ENCODE results near the gene ARMC2. TPM values are rescaled to one million over a fixed set of nuclear protein-coding genes. Genes with fewer than 3 reads are reported as not detected.

Gene ARMC2, protein sequence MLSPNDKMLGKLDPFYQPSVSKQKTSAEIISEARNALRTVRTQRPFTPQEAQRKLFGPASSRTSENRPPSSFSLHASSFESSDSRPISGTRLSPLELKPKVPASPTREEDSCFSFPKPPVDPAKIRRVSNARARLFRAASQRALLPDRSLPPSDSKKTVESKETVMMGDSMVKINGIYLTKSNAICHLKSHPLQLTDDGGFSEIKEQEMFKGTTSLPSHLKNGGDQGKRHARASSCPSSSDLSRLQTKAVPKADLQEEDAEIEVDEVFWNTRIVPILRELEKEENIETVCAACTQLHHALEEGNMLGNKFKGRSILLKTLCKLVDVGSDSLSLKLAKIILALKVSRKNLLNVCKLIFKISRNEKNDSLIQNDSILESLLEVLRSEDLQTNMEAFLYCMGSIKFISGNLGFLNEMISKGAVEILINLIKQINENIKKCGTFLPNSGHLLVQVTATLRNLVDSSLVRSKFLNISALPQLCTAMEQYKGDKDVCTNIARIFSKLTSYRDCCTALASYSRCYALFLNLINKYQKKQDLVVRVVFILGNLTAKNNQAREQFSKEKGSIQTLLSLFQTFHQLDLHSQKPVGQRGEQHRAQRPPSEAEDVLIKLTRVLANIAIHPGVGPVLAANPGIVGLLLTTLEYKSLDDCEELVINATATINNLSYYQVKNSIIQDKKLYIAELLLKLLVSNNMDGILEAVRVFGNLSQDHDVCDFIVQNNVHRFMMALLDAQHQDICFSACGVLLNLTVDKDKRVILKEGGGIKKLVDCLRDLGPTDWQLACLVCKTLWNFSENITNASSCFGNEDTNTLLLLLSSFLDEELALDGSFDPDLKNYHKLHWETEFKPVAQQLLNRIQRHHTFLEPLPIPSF
- total RNA-seq: 10 to 100 TPM in 1 of 2 experiments, 1 to 10 TPM in 1; 10.0 to 10.2 TPM

DNA sequence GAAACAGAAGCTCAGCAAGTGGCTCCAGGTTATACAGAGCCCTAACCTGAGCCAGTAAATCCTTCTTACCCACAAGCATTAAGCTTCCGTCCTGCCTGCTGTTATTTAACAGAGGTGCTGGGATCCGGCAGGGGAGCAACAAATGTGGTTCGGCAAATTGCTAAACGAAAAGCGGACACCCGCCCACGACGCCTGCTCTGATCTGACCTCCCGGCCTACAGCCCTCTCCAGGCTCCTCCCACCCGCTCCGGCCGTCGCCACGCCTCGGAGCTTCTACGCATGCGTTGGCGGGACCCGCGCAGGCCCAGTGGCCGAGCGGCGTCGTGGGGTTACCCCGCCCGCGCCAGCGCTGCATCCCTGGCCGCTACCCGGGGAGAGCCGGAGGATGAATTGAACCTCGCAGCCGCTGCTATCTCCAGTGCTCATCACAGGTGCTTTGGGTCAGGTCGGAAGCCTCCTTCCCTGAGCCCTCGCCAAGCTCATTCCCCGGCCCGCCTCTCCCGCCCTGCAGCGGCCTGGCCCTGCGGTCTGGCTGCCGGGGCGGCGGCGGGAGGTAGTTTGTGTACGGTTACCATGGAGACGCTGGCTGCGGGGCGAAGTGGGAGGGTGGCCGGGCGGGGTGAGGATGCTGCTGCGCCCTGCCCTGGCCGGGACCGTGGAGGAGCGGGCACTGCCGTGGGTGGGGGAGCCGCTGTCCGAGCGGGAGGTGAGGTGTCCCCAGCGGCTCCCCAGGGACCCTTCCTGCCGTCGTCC, at the start of gene ARMC2:
TSS of gene ARMC2 (plus strand) at position 307 of the 753 bp plus-strand sequence. CDS start 5,846 bp downstream, outside the sequence.
- H3K27me3 Mint-ChIP-seq: peaks cover 10% of the 10 kb centered on the region
- no peaks in the 10 kb centered on the region for H3K9me3 Mint-ChIP-seq
- peaks cover 24% of the 10 kb centered on the region for H3K4me1 Mint-ChIP-seq
- H3K36me3 Mint-ChIP-seq (ENCODE audit: low read depth): peaks cover 5% of the 10 kb centered on the region
- H3K27ac Mint-ChIP-seq: peak within 1 kb of the TSS; percentile 80
- CTCF ChIA-PET: interaction anchor here (0.6 to 4.9 kb wide), 10 partner anchors 9 to 1585 kb away, joined by 3 to 17 read pairs (median 4); no protein-coding TSS in a partner anchor
- POLR2A ChIA-PET: no interaction called here
- peak within 1 kb of the TSS; percentile 82 for H3K4me3 Mint-ChIP-seq
- peak; percentile 81 for DNase-seq

DNA sequence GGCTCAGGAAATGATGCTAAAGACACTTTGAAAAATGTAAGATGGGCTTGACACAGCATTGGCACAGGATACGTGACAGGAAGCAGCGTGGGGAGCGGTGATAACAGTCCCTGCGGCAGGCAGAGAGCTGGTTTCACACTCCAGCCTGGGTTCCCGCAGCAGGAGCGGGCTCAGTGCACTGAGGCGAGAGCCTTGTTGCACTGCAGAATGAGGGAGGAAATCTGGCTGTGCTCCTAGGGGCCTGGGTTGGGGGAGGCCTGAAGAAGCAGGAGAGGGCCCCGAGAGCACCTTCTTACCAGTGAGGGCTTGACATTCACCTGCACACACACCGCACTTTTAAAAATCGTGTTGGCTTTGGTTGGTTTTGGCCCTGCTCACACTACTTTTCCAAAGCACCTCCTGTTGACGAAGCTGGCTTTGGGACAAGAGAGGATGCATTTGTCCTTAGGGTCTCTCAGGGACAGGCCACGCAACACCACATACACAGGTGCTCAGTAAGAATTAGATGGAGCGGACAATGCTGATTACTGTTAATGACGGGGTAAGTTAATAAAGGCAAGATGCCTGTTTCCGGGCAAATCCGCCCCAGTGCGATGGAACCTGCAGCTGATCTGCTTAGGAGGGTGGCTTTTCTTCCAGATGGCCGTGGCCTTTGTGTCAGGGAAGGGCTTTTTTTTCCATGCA, 49.4 kb upstream of the ARMC2 start:
- Mint-ChIP-seq H3K4me3 (peak overlapping the region; percentile 40), H3K27ac (peak overlapping the region; percentile 91), H3K9me3 (no peaks in the 10 kb centered on the region), H3K36me3 (ENCODE audit: low read depth) (no peaks in the 10 kb centered on the region), H3K27me3 (no peaks in the 10 kb centered on the region), H3K4me1 (peaks cover 41% of the 10 kb centered on the region)
- POLR2A ChIA-PET: no interaction called here
- CTCF ChIA-PET: interaction anchor here (0.6 to 1.7 kb wide), 4 partner anchors 11 to 89 kb away, joined by 3 to 11 read pairs (median 3); no protein-coding TSS in a partner anchor
- peak; percentile 73 for DNase-seq

DNA sequence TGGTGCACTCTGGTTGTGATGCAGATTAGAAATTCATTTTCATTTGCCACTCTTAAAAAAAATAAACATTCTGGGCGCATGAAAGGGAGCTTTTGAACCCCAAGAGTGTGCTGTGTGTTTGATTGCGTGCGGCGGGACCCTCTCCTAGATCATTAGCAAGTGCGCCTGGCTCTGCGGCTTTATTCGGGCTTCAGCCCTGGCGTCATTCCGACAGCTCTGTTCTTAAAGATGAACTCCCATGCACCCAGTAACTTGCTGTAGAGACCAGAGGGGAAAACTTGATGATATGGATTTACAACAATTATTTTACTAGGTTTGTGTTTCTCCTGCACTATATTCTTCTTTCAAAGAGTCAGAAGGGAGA, 48.9 kb upstream of the ARMC2 start:
- no peaks in the 10 kb centered on the region for H3K27me3 Mint-ChIP-seq
- H3K36me3 Mint-ChIP-seq (ENCODE audit: low read depth): no peaks in the 10 kb centered on the region
- ChIA-PET CTCF (interaction anchor here (1.0 kb wide), 1 partner anchor 11 kb away, joined by 3 read pairs; no protein-coding TSS in a partner anchor), POLR2A (no interaction called here)
- peak overlapping the region; percentile 91 for H3K27ac Mint-ChIP-seq
- H3K4me1 Mint-ChIP-seq: peaks cover 41% of the 10 kb centered on the region
- no peak overlapping the region for H3K4me3 Mint-ChIP-seq
- DNase-seq: no peak
- no peaks in the 10 kb centered on the region for H3K9me3 Mint-ChIP-seq

DNA sequence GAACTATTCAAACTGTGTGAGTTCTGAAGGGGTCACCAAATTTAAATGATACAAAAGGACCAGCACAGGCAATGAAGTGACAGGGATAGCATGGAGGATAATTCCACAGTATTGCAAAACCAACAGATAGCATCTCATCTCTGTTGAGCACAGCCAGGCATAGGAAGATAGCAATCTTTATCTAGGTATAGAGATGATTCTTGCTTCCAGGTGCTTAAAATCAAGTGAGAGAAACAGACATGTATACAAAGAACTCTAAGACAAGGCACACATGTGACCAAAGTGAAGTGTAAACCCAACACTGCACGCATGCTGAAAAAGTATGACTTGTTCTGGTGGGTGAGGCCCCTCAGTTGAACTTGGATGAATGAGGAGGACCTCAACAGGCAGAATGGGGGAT, 48.4 kb upstream of the ARMC2 start:
- Mint-ChIP-seq H3K9me3 (no peaks in the 10 kb centered on the region), H3K36me3 (ENCODE audit: low read depth) (no peaks in the 10 kb centered on the region), H3K4me3 (no peak overlapping the region), H3K27ac (no peak overlapping the region), H3K4me1 (peaks cover 41% of the 10 kb centered on the region), H3K27me3 (no peaks in the 10 kb centered on the region)
- DNase-seq: no peak
- ChIA-PET CTCF (interaction anchor here (1.0 kb wide), 1 partner anchor 12 kb away, joined by 3 read pairs; no protein-coding TSS in a partner anchor), POLR2A (no interaction called here)

DNA sequence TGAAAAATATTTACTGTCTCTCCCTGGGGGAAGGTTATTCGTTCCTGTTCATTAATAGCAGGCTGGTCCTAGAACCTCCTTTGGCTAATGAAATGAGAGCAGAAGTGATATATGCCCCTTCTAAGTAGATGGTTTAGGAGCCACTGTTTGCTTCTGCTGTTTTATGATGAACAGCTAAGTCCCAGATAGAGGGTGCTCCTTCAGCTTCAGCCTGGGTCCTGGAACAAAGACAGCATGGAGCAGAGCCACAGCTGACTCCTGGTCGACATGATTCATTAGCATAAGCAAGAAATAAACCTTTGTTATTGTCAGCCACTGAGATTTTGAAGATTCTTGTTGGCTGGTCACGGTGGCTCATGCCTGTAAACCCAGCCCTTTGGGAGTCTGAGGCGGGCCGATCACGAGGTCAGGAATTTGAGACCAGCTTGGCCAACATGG, 47.8 kb upstream of the ARMC2 start:
- Mint-ChIP-seq H3K4me1 (peaks cover 44% of the 10 kb centered on the region), H3K36me3 (ENCODE audit: low read depth) (no peaks in the 10 kb centered on the region), H3K27ac (no peak overlapping the region), H3K4me3 (no peak overlapping the region), H3K27me3 (no peaks in the 10 kb centered on the region), H3K9me3 (no peaks in the 10 kb centered on the region)
- CTCF ChIA-PET: interaction anchor here (1.7 kb wide), 1 partner anchor 244 kb away, joined by 4 read pairs; no protein-coding TSS in a partner anchor
- no peak for DNase-seq
- POLR2A ChIA-PET: no interaction called here

DNA sequence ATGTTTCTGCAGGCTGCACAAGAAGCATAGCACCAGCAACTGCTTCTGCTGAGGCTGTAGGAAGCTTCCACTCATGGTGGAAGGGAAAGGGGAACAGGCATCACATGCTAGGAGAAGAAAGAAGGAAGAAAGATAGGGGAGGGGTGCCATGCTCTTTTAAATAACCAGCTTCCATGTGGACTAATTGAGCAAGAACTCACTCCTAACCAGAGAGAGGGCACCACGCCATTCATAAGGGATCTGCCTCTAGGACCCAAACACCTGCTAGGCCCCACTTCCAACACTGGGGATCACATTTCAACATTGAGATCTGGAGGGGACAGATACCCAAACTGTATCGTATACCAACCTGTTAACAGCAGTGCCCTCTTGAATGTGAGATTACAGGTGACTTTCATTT, 46.9 kb upstream of the ARMC2 start:
- Mint-ChIP-seq H3K4me1 (peaks cover 51% of the 10 kb centered on the region), H3K27me3 (peaks cover 2% of the 10 kb centered on the region), H3K4me3 (no peak overlapping the region), H3K36me3 (ENCODE audit: low read depth) (no peaks in the 10 kb centered on the region), H3K27ac (no peak overlapping the region), H3K9me3 (no peaks in the 10 kb centered on the region)
- ChIA-PET POLR2A (no interaction called here), CTCF (interaction anchor here (1.2 to 1.7 kb wide), 2 partner anchors 18 to 245 kb away, joined by 3 to 4 read pairs; no protein-coding TSS in a partner anchor)
- no peak for DNase-seq

DNA sequence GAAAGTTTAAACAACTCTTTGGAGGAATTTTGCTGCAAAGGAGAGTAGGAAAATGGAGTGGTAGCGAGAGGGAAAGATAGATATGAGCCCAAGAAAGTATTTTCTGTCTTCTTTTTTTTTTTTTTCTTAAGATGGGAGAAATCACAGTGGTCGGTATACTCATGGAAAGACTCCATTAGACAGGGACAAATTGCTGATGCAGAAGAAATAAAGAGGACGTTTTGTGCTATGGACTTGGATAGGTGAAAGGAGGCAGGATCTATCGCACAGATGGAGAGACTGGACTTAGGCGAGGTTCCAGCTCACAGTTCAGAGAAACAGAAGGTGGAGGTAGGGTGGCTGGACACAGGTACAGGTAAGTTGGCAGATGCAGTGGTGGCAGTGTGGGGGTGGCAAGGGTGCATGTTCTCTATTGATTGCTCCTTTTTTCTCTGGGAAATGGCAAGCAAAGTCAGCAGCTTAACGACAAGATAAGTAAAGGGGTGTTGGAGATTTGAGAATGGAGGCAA, 44.2 kb upstream of the ARMC2 start:
- no peaks in the 10 kb centered on the region for H3K36me3 Mint-ChIP-seq (ENCODE audit: low read depth)
- ChIA-PET POLR2A (no interaction called here), CTCF (no interaction called here)
- H3K4me1 Mint-ChIP-seq: peaks cover 29% of the 10 kb centered on the region
- DNase-seq: no peak
- H3K27ac Mint-ChIP-seq: no peak overlapping the region
- peaks cover 2% of the 10 kb centered on the region for H3K27me3 Mint-ChIP-seq
- H3K9me3 Mint-ChIP-seq: no peaks in the 10 kb centered on the region
- H3K4me3 Mint-ChIP-seq: no peak overlapping the region

DNA sequence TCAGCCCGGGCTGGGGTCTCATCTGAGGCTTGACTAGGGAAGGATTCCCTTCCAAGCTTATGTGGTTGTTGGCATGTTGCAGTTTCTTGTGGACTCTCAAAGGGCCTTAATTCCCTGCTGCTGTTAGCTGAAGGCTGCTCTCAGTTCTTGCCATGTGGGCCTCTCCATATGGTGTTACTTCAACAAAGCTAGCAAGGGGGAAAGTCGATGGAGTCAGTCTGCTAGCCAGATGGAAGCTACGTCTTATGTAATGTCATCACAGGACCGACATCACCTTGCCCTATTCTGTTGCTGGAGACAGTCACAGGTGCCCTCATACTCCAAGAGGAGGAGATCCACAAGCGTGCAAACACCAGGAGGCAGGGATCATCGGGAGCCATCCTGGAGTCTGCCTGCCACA, 43.3 kb upstream of the ARMC2 start:
- Mint-ChIP-seq H3K27me3 (peaks cover 2% of the 10 kb centered on the region), H3K27ac (no peak overlapping the region), H3K4me1 (peaks cover 20% of the 10 kb centered on the region), H3K36me3 (ENCODE audit: low read depth) (no peaks in the 10 kb centered on the region), H3K4me3 (no peak overlapping the region), H3K9me3 (no peaks in the 10 kb centered on the region)
- no peak for DNase-seq
- ChIA-PET POLR2A (no interaction called here), CTCF (interaction anchor here (1.2 to 1.5 kb wide), 2 partner anchors 9 to 10 kb away, joined by 4 to 5 read pairs; no protein-coding TSS in a partner anchor)

DNA sequence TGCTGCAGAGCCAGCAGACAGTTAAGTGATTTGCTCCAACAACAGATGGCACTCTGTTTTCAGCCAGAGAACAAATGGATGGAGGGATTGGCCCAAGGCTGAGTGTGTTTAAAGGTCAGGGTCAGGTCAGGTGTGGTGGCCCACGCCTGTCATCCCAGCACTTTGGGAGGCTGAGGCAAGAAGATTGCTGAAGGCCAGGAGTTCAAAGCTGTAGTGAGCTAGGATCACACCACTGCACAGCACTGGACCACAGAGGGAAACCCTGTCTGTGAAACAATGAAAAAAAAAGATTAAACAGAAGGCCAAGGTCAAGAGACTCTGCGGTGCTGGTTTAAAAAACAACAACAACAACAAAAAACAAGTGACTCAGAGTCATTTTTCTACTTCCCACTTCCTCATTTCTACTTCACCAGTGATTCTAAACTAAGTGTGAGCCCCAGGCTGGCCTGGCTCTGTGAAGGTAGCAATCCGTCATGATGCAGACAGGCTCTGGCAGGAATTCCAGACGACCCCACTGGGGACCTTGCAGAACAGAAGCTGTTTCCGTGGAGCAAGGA, 42.5 kb upstream of the ARMC2 start:
- Mint-ChIP-seq H3K9me3 (no peaks in the 10 kb centered on the region), H3K36me3 (ENCODE audit: low read depth) (no peaks in the 10 kb centered on the region), H3K27ac (no peak overlapping the region), H3K4me1 (peaks cover 18% of the 10 kb centered on the region), H3K27me3 (peaks cover 2% of the 10 kb centered on the region), H3K4me3 (no peak overlapping the region)
- ChIA-PET CTCF (interaction anchor here (1.1 to 1.5 kb wide), 4 partner anchors 9 to 264 kb away, joined by 3 to 5 read pairs (median 4); no protein-coding TSS in a partner anchor), POLR2A (no interaction called here)
- no peak for DNase-seq

DNA sequence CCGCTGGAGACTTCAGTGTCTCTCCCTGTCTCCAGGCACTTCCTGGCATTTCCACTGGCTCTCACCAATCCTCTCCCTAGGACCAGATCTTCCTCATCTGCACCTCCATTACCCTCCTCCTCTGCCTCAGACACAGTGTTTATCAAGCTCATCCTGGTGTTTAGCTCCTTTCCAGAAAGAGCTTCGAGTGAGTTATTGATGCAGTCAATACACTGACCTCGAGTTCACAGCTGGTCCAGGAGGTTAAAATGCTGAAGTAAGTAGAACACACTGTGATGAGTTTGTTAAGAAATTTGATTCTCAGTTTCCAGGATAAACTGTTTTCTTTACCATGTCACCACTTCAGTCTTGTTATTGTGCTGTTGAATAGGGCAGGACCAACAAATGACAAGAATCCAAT, 42.1 kb upstream of the ARMC2 start:
- ChIA-PET POLR2A (no interaction called here), CTCF (interaction anchor here (1.0 to 1.5 kb wide), 4 partner anchors 9 to 264 kb away, joined by 3 to 5 read pairs (median 3); no protein-coding TSS in a partner anchor)
- peaks cover 16% of the 10 kb centered on the region for H3K4me1 Mint-ChIP-seq
- no peak overlapping the region for H3K27ac Mint-ChIP-seq
- no peak for DNase-seq
- H3K27me3 Mint-ChIP-seq: peaks cover 2% of the 10 kb centered on the region
- no peaks in the 10 kb centered on the region for H3K9me3 Mint-ChIP-seq
- H3K36me3 Mint-ChIP-seq (ENCODE audit: low read depth): no peaks in the 10 kb centered on the region
- no peak overlapping the region for H3K4me3 Mint-ChIP-seq

DNA sequence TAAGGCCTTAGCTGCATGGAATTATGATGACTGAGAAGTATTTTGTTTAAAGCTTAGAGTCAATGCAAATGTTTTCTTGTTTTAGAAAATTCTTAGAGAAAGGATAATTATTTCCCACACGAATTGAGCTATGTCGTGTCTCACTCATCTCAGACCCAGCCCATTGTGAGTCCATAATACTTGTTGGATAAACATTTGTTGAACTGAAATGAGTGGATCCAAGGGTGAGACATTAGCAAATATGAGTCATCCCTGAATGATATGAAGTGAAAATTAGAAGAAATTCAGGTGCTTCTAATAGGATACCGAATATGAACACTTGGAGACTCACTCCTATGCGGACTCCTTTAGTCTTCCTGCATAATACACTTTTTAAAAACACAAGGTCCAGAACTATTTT, 41.6 kb upstream of the ARMC2 start:
- DNase-seq: no peak
- ChIA-PET CTCF (interaction anchor here (1.0 to 1.5 kb wide), 4 partner anchors 8 to 265 kb away, joined by 3 to 5 read pairs (median 3); no protein-coding TSS in a partner anchor), POLR2A (no interaction called here)
- no peak overlapping the region for H3K27ac Mint-ChIP-seq
- H3K27me3 Mint-ChIP-seq: peaks cover 2% of the 10 kb centered on the region
- no peaks in the 10 kb centered on the region for H3K9me3 Mint-ChIP-seq
- no peak overlapping the region for H3K4me3 Mint-ChIP-seq
- no peaks in the 10 kb centered on the region for H3K36me3 Mint-ChIP-seq (ENCODE audit: low read depth)
- H3K4me1 Mint-ChIP-seq: peaks cover 12% of the 10 kb centered on the region

All from activated CD4-positive, alpha-beta T cell treated with anti-CD3 and anti-CD28 coated beads, Interleukin-2, amount 10 ng/mL, durations not matched to agents 7 days and 5 days (primary cell).